DOHH2 (cell line): ENCODE measurements around the gene HOXA6.

Source experiments
- EZH2phosphoT487 ChIP-seq: fragments of 200-600 bp; sonication (generic); IDR thresholded peaks from 2 replicates; pipeline ENCODE4 v1.6.1; 2017; ENCODE audit warnings: borderline replicate concordance, mild to moderate bottlenecking, antibody characterized with exemption, low read length, moderate library complexity, mixed read lengths
- TF ChIP-seq, protein P1 (sequence below): fragments of 200-600 bp; sonication (generic); IDR thresholded peaks from one replicate; pipeline ENCODE4 v1.5.1; 2014; ENCODE audit warnings: antibody characterized with exemption, mild to moderate bottlenecking, low read depth, low read length; ENCODE audit not compliant: poor library complexity, severe bottlenecking

DNA sequence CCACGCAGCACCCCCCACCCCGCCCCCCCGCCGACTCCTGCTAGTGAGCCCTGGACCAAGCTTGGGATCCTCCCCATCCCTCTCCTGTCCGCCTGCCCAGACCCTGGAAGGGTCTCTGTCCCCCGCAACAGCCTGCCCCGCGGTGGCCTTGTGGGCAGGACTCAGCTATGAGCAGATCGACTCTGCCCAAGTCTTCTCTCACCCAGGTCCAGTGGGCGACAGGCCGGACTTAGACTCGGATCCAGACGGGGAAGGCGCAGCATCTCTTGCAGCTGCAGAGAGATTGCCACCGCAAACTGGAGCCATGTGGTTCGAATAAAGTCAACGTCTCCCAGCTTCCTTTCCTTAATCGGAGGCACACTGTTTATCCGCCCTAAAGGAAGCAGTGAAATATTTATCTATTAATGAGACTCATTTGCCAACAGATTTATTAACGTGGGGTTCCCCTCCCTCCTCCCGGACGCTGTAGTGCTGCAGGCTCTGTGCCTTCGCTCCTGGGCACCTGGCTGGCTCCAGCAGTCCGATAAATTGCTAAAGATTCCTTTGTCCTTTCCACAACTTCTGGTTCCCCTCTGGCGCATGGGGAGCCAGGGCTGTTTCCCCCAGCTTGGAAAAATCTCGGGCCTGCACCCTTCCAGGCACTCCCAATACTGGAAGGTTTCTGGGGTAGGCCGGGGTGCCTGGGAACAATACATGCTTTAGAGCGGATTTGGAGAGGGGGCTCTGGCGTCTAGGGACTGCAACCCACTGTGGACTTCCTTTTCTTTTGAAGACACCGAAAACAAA lies 9.5 kb upstream of the HOXA6 start:
- TF ChIP-seq, protein P1, sequence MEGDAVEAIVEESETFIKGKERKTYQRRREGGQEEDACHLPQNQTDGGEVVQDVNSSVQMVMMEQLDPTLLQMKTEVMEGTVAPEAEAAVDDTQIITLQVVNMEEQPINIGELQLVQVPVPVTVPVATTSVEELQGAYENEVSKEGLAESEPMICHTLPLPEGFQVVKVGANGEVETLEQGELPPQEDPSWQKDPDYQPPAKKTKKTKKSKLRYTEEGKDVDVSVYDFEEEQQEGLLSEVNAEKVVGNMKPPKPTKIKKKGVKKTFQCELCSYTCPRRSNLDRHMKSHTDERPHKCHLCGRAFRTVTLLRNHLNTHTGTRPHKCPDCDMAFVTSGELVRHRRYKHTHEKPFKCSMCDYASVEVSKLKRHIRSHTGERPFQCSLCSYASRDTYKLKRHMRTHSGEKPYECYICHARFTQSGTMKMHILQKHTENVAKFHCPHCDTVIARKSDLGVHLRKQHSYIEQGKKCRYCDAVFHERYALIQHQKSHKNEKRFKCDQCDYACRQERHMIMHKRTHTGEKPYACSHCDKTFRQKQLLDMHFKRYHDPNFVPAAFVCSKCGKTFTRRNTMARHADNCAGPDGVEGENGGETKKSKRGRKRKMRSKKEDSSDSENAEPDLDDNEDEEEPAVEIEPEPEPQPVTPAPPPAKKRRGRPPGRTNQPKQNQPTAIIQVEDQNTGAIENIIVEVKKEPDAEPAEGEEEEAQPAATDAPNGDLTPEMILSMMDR = no peak
- TF ChIP-seq EZH2phosphoT487 = no peak
